ENCODE data around the gene CLDN6. TPM values are rescaled to one million over a fixed set of nuclear protein-coding genes. Genes with fewer than 3 reads are reported as not detected.

CLDN6 gene
- total and polyA plus RNA-seq, 2 of the 13 experiments (the other 11 are each of a cell fraction or from before 2014, with no cell fraction given), result 5.9 to 7.6 TPM

DNA sequence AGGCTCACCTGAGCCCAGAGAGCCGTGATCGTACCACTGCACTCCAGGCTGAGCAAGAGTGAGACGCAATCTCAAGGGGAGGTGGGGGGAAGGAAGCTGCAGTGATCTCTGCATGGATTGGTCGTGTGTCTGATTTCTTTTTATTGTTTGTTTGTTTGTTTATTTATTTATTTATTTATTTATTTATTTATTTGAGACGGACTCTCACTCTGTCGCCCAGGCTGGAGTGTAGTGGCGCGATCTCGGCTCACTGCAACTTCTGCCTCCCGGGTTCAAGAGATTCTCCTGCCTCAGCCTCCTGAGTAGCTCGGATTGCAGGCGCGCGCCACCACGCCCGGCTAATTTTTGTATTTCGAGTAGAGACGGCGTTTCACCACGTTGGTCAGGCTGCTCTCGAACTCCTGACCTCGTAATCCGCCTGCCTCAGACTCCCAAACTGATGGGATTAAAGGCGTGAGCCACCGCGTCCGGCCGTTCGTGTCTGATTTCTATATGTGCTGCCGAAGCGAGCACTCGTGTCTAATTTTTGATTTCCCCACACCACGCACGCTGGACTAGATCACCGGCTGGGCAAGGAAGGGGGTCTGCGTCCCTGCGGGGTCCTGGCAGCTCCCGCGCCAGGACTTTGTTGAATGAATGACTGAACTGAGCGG, 1.7 kb upstream of the CLDN6 start (continued):
- TF ChIP-seq, protein P1, sequence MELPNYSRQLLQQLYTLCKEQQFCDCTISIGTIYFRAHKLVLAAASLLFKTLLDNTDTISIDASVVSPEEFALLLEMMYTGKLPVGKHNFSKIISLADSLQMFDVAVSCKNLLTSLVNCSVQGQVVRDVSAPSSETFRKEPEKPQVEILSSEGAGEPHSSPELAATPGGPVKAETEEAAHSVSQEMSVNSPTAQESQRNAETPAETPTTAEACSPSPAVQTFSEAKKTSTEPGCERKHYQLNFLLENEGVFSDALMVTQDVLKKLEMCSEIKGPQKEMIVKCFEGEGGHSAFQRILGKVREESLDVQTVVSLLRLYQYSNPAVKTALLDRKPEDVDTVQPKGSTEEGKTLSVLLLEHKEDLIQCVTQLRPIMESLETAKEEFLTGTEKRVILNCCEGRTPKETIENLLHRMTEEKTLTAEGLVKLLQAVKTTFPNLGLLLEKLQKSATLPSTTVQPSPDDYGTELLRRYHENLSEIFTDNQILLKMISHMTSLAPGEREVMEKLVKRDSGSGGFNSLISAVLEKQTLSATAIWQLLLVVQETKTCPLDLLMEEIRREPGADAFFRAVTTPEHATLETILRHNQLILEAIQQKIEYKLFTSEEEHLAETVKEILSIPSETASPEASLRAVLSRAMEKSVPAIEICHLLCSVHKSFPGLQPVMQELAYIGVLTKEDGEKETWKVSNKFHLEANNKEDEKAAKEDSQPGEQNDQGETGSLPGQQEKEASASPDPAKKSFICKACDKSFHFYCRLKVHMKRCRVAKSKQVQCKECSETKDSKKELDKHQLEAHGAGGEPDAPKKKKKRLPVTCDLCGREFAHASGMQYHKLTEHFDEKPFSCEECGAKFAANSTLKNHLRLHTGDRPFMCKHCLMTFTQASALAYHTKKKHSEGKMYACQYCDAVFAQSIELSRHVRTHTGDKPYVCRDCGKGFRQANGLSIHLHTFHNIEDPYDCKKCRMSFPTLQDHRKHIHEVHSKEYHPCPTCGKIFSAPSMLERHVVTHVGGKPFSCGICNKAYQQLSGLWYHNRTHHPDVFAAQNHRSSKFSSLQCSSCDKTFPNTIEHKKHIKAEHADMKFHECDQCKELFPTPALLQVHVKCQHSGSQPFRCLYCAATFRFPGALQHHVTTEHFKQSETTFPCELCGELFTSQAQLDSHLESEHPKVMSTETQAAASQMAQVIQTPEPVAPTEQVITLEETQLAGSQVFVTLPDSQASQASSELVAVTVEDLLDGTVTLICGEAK (IDR thresholded peaks at IDR 0.05), result no peak
- TF ChIP-seq, protein P1 (CRISPR knock-in tag; IDR thresholded peaks at IDR 0.05), result no peak
- TF ChIP-seq ZNF703 (CRISPR knock-in tag; IDR thresholded peaks at IDR 0.05; ENCODE audit: borderline replicate concordance), result no peak
- no peak for TF ChIP-seq DNMT3B (CRISPR knock-in tag; conservative IDR thresholded peaks at IDR 0.05)
- TF ChIP-seq, protein P2, sequence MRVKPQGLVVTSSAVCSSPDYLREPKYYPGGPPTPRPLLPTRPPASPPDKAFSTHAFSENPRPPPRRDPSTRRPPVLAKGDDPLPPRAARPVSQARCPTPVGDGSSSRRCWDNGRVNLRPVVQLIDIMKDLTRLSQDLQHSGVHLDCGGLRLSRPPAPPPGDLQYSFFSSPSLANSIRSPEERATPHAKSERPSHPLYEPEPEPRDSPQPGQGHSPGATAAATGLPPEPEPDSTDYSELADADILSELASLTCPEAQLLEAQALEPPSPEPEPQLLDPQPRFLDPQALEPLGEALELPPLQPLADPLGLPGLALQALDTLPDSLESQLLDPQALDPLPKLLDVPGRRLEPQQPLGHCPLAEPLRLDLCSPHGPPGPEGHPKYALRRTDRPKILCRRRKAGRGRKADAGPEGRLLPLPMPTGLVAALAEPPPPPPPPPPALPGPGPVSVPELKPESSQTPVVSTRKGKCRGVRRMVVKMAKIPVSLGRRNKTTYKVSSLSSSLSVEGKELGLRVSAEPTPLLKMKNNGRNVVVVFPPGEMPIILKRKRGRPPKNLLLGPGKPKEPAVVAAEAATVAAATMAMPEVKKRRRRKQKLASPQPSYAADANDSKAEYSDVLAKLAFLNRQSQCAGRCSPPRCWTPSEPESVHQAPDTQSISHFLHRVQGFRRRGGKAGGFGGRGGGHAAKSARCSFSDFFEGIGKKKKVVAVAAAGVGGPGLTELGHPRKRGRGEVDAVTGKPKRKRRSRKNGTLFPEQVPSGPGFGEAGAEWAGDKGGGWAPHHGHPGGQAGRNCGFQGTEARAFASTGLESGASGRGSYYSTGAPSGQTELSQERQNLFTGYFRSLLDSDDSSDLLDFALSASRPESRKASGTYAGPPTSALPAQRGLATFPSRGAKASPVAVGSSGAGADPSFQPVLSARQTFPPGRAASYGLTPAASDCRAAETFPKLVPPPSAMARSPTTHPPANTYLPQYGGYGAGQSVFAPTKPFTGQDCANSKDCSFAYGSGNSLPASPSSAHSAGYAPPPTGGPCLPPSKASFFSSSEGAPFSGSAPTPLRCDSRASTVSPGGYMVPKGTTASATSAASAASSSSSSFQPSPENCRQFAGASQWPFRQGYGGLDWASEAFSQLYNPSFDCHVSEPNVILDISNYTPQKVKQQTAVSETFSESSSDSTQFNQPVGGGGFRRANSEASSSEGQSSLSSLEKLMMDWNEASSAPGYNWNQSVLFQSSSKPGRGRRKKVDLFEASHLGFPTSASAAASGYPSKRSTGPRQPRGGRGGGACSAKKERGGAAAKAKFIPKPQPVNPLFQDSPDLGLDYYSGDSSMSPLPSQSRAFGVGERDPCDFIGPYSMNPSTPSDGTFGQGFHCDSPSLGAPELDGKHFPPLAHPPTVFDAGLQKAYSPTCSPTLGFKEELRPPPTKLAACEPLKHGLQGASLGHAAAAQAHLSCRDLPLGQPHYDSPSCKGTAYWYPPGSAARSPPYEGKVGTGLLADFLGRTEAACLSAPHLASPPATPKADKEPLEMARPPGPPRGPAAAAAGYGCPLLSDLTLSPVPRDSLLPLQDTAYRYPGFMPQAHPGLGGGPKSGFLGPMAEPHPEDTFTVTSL (CRISPR knock-in tag; IDR thresholded peaks at IDR 0.05; ENCODE audit: borderline replicate concordance), result 0 out of 2 replicates have a peak, but pooled peaks have one; percentile 33
- 0 out of 2 replicates have a peak, but pooled peaks have one; percentile 4 for TF ChIP-seq TSC22D2 (CRISPR knock-in tag; IDR thresholded peaks at IDR 0.05; ENCODE audit: borderline replicate concordance)
- no peak for TF ChIP-seq ZNF746 (CRISPR knock-in tag; IDR thresholded peaks at IDR 0.05)
- TF ChIP-seq, protein P3, sequence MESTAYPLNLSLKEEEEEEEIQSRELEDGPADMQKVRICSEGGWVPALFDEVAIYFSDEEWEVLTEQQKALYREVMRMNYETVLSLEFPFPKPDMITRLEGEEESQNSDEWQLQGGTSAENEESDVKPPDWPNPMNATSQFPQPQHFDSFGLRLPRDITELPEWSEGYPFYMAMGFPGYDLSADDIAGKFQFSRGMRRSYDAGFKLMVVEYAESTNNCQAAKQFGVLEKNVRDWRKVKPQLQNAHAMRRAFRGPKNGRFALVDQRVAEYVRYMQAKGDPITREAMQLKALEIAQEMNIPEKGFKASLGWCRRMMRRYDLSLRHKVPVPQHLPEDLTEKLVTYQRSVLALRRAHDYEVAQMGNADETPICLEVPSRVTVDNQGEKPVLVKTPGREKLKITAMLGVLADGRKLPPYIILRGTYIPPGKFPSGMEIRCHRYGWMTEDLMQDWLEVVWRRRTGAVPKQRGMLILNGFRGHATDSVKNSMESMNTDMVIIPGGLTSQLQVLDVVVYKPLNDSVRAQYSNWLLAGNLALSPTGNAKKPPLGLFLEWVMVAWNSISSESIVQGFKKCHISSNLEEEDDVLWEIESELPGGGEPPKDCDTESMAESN (CRISPR knock-in tag; conservative IDR thresholded peaks at IDR 0.05), result 0 out of 2 replicates have a peak, but pooled peaks have one; percentile 3
- TF ChIP-seq, protein P4, sequence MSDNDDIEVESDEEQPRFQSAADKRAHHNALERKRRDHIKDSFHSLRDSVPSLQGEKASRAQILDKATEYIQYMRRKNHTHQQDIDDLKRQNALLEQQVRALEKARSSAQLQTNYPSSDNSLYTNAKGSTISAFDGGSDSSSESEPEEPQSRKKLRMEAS (IDR thresholded peaks at IDR 0.05), result no peak
- TF ChIP-seq CBX1 (IDR thresholded peaks at IDR 0.05; ENCODE audit: low read depth), result no peak
